ENCODE data around the gene KDM4C. TPM values are rescaled to one million over a fixed set of nuclear protein-coding genes. Genes with fewer than 3 reads are reported as not detected.

KDM4C gene
- total RNA-seq, 1 experiment from 2014 or later = 16.8 TPM

- H3K27me3 ChIP-seq (ENCODE audit: insufficient read depth, low read length) = no peaks in the 10 kb centered on the region
- no peak for ATAC-seq
- no TSS peak for BruUV-seq (replicated peaks)
- no peaks in the 10 kb centered on the region for H3K9me2 ChIP-seq (ENCODE audit: insufficient read depth)
- H3K9me3 ChIP-seq (ENCODE audit: control insufficient read depth in 1 of 2, insufficient read depth in 1 of 2, low read depth in 1 of 2, low read length in 2 of 2) = no peaks in the 10 kb centered on the region
- no peak overlapping the region for H3K27ac ChIP-seq (ENCODE audit: low read depth, low read length)
- H4K20me1 ChIP-seq (ENCODE audit: insufficient read depth) = no peaks in the 10 kb centered on the region
- H3K9ac ChIP-seq (ENCODE audit: low read length) = no peak overlapping the region
- ChIA-PET POLR2A (no interaction called here), CTCF (no interaction called here), RAD21 (ENCODE audit: low non-redundant PET in 1 of 2, low total read pairs in 2 of 2, uncharacterized antibody in 2 of 2, unreplicated experiment in 2 of 2) (interaction anchor here in 1 of 2 experiments (0.7 kb wide), 1 partner anchor 498 kb away, joined by 3 read pairs; no protein-coding TSS in a partner anchor)
- no peak overlapping the region for H2AFZ ChIP-seq (ENCODE audit: low read depth, low read length, poor library complexity, severe bottlenecking)
- H3K36me3 ChIP-seq (ENCODE audit: control insufficient read depth in 1 of 2, insufficient read depth in 2 of 2, low read length in 2 of 2) = no peaks in the 10 kb centered on the region
- H3K4me3 ChIP-seq (replicated peaks in 1 of 2; ENCODE audit: low read depth in 1 of 2, low read length in 2 of 2) = no peak overlapping the region
- H3K79me2 ChIP-seq (ENCODE audit: insufficient read depth, low read length) = no peaks in the 10 kb centered on the region
- peaks cover 11 to 15% of the 10 kb centered on the region in 2 experiments for H3K4me1 ChIP-seq (ENCODE audit: control insufficient read depth in 1 of 2, insufficient read depth in 2 of 2, low read length in 2 of 2)
- DNase-seq (ENCODE audit: low read depth, low spot score) = no peak
- H3K4me2 ChIP-seq (ENCODE audit: low read length) = no peak overlapping the region
- no peak for TF ChIP-seq JUND (IDR thresholded peaks at IDR 0.05)
- TF ChIP-seq TCF7L2 (IDR thresholded peaks at IDR 0.05; ENCODE audit: borderline replicate concordance, extremely low read depth, insufficient read depth, insufficient read length) = no peak
- no peak for TF ChIP-seq SRF (IDR thresholded peaks at IDR 0.05; ENCODE audit: low read depth)
- TF ChIP-seq SP1 (IDR thresholded peaks at IDR 0.05; ENCODE audit: low read depth) = no peak
- no peak for TF ChIP-seq POLR2AphosphoS5 (IDR thresholded peaks at IDR 0.05; ENCODE audit: low read depth, low read length)
- TF ChIP-seq REST (IDR thresholded peaks at IDR 0.05; ENCODE audit: low read depth) = no peak
- TF ChIP-seq SIN3A (IDR thresholded peaks at IDR 0.05; ENCODE audit: low read depth) = no peak
- no peak for TF ChIP-seq EGR1 (IDR thresholded peaks at IDR 0.05; ENCODE audit: low read depth)
- intact Hi-C loops (cut with micrococcal nuclease) = no loop called here
Measured at GRCh38 chr9:6904371-6904770, 146.6 kb downstream of the KDM4C start.
